ENCODE results near the gene CHPF2.

The CHPF2 gene

DNA sequence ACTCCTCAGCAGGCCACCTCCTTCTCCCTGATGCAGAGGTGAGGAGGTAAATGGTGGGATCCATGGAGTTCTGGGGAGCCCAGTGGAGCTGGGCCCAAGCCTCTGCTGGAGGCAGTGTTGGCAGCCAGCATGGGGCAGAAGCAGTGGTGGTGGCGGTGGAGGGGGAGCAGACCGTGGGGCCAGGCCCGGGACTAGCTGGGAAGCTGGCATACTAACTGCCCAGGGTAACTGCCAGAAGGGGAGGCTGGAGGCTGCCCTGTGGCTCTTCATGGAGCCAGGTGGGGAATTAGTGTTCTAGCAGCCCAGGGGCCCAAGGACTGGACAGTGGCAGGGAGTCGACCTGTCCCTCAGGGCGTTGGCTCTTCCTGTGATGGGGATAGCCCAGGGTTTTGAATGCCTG lies 32.3 kb downstream of the CHPF2 start:
- no peak for DNase-seq (ENCODE audit: low spot score)

DNA sequence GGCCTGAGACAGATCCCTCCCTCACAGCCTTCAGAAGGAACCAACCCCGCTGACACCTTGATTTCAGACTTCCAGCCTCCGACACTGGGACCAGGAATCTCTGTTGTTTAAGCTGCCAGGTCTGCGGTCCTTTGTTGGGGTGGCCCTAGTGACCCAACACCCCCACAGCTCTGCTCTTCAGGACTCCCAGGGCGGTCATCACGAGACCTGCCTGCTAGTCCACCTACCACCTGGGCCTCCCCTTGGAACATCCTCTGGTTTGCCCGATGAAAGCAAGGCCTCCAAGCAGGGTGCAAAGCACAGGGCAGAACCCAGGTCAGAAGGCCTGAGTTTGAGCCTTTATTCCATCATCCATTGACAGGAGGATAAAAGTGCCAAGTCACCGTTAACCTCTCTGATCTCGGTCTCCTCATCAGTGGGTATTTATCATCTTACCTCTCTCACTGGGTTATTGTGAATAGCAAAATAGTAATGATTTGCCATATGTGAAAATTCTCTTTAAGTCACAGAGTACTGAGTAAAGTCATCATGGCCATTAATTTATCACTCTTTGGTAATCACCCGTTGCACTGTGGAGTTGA lies 33.2 kb downstream of the CHPF2 start:
- no peak for DNase-seq (ENCODE audit: low spot score)

DNA sequence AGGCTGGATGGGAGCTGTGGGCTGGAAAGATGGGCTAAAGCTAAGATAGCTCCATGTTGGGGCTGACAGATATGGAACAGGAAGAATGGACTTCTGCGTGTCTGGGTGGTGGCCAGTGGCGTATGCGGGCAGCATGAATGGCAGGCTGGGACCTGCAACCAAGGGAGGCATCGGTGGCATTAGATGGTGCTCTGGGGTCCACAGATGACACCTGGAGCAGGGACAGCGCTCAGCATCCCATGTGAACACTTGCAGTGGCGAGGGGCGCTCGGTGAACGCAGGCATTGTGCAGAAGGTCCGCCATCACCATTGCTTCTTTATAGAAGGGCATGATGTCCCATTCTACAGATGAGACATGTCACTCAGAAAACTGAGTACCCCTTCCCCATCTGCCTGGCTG lies 37.2 kb downstream of the CHPF2 start:
- no peak for DNase-seq (ENCODE audit: low spot score)

DNA sequence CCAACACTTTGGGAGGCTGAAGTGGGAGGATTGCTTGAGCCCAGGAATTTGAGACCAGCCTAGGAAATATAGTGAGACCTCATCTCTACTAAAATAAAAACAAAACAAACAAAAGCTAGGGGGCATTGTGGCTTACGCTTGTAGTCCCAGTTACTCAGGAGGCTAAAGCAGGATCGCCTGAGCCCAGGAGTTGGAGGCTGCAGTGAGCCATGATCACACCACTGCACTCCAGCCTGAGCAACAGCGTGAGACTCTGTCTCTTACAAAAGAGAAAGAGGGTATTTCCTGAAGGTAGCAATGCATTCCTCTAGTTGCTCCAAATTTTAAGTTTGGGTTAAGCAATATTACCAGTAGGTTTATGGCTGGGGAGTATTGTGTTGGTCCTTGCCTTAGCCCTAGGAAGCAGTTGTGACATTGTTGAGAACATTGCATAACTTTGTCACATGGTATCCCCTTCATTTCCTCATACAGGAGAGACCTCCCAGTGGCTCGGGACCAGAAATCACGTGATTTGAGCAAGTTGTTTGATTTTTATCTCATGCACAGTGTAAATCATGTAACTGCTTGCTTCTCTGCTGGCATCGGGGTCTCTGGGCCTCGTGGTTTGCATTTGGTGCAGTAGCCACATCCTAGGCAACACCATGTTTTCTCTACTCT lies 39.5 kb downstream of the CHPF2 start:
- DNase-seq (ENCODE audit: low spot score) = no peak

DNA sequence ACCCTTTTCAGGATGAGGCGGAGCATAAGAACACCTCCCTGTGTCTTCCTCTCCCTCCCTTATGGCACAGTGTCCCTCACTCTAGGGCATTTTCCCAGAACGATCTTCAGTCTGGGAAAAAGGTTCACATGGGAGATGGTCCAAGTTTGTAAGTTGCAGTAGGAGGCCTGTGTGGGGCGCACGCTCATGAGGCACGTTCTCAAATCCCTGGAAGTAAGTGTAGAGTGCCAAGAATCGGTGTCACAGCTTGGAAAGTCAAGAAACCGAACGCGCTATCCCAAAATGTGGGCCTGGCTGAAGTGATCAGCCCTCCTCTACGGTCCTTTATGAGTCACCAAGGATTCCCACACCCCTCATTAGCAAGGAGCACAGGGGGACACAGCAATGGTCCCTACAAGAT lies 40.1 kb downstream of the CHPF2 start:
- no peak for DNase-seq (ENCODE audit: low spot score)

DNA sequence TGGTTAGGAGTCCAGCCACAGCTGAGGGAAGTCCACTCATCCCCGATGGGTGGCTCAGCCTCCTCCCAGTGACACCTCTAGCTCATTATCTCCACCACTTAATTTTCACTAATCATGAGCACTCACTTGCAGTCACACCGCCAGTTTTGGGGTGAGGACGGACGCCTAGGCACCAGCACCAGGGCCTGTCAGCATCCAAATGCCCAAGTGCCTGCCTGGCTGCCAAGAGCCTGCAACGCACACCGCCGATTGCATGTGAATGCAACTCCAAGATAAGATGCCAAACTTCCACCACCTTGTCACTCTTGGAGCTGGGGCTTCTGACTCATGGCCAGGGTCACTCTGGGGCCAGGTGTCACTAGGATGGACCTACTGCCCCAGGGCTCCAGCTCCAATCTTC lies 40.6 kb downstream of the CHPF2 start:
- DNase-seq (ENCODE audit: low spot score) = no peak

DNA sequence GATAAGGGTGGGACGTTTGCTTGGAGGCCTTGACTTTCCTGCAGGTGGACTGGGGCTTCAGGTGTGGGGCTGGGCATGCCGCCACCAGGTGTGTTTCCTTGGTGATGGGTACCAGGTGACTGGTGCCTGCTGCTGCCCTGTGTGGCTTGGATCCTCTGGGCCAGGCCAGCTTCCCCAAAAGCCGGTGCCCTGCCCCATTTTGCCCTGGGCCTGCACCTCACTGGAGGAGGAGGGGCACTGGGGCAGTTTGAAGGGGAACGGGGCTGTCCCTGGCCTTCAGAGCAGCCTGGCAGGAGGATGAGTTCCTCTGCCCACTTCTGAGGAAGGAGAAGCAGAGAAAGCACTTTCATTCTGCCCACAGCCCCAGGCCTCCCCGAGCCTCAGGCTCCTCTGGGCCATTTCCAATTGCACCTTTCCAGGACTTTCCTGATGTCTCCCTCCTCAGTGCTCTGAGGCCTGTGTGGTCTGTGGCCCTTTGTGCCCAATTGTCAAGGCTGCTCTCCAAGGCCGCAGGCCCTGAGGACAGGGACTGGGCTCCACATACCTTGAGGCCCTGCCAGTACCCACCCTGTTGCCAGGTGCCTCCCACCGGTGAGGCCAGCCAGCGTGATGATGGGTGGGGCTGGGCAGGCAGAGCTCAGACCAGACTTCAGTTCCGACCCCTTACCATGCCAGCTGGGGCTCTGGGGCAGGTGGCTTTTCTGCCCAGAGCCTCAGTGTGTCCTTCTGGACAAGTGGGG lies 41.5 kb downstream of the CHPF2 start:
- DNase-seq (ENCODE audit: low spot score) = no peak

DNA sequence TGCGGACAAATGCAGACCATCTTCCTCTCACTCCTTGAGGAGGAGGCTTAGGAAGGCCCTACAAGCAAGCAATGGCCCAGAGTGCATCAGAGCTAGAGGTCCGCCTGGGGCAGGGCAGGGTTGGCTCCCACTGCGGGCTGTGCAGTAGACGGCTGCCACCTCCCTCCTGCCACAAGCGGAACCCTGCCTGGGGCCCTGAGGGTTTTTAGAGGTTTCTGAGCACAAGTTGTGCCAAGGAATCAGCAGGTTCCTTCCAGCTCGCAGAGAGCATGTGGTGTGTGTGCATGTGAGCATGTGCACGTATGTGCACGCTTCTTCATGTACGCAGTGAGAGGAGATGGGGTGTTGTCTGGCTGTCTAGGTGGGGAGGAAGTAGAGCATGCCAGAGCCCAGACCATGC lies 42.1 kb downstream of the CHPF2 start:
- no peak for DNase-seq (ENCODE audit: low spot score)

DNA sequence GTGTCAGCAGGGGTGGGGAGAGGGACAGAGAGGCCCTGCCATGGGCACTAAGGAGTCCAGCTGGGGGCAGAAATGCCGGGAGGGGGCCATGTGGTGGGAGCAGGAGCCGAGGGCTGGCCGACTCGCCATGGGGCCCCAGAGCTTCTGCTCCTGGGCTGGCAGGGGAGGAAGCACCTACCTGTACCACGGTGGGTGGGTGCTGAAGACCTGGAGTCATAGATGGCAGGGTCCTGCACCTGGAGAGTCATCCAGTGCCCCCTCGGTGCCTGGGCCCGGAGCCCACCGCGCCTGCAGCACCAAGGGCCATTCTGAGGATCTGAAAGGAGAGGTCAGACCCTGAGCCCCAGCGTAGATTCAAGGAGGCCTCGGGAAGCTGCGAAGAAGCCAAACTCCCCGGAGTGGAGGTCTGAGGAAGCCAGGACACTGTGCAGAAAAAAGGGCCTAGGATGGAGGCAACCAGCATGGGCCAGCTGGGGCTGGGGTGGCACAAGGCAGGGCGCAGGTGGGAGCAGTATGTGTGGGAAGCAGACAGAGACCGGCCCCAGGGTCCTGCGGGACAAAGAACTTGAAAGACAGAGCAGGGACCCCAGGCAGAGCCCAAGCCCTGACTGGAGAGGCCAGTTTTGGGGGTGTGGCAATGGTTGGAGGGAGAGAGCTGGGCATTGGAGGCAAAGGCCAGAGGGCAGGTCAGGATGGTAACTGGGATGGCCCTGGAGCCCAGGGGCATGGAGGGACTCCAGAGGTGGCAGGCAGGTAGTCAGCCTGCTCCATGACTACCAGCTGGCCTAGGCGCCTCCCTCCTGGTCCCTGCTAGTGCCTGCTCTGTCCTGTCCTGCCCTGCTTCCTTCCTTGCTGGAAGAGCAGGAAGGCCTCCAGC lies 42.9 kb downstream of the CHPF2 start:
- no peak for DNase-seq (ENCODE audit: low spot score)

DNA sequence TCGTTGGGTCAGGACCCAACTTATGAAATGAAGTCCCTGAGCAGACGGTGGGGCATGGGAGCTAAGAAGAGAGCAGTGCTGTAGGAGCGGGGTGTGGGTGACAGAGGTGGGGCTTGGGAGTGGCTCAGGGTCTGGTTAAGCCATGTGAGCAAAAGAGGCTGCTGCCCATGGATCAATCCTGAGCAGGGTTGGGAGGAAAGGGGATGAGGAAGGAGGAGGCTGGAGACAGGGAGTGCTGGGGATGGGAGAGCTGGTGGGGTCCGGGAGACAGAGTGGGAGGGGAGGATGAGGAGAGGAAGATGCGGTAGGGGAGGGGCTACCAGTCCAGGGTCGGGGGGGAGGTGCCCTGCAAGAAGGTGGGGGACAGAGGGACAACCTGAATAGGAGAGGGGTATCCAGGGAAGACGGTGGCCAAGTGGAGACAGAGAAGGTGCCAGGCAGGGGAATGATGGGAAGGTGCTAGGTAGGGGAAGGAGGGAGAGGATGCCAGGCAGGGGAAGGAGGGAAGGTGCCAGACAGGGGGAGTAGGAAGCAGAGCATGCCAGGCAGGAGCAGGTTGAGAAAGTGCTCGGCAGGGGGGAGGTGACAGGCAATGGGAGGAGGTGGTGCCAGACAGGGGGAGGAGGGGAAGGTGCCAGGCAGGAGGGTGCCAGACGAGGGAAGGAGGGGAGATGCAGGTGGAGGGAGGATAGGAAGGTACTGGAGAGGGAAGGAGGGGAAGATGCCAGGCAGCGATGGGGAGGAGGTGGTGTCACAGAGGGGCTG lies 43.7 kb downstream of the CHPF2 start:
- no peak for DNase-seq (ENCODE audit: low spot score)

DNA sequence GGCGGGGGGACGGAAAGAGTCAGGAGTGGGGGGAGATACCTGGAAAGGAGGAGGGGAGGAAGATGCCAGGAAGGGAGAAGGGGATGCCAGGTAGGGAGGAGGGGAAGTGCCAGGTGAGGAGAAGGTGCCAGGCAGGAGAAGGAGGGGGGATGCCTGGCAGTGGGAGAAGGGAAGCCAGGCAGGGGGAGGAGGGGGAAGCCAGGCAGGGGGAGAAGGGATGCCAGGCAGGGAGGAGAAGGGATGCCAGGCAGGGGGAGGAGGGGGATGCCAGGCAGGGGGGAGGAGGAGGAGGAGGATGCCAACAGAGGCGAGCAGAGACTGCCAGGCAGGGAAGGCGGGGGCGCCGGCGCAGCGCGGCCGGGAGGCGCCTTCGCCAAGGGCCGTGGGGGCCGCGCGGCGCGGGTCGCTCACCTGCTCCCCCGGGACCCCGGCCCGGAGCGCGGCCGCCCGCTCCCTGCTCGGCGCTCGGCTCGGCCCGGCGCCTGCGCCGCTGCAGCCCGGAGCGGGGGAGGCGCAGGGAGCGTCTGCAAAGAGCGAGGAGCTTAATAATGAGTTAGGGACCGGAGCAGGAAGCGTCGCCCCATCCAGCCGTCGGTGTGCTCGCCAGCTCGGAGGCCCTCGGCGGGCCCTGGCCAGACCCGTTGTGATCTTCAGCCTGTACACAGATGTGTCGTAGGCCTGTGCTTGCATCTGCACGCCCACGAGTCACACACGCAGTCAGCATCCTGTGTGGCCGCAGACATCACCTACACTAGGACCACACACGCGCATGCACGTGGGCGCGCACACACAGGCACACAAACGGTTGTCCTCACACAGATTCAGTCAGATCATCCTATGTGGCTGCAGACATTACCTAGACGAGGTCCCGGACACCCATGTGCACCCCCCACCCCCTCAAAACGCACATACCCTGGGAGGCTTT lies 44.6 kb downstream of the CHPF2 start:
- DNase-seq (ENCODE audit: low spot score) = peak; percentile 38

DNA sequence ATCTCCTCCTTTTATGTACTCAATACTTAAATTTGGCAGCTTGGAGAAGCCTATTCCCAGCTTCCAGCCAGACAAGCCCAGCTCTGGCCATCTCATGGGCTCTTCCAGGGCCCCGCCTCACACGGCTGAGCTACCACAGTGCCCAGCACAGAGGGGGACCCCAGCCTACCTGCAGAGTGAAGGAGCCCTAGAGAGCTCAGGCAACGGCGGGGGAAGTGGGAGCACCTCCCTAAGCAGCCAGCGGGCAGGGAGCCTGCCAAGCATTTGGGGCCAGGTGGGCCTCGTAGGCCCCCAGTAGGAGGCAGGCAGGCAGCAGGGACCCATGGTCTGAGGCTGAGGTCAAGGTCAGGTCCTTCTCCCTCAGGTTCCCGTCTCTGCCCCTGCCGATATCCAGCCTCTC lies 45.3 kb downstream of the CHPF2 start:
- no peak for DNase-seq (ENCODE audit: low spot score)

DNA sequence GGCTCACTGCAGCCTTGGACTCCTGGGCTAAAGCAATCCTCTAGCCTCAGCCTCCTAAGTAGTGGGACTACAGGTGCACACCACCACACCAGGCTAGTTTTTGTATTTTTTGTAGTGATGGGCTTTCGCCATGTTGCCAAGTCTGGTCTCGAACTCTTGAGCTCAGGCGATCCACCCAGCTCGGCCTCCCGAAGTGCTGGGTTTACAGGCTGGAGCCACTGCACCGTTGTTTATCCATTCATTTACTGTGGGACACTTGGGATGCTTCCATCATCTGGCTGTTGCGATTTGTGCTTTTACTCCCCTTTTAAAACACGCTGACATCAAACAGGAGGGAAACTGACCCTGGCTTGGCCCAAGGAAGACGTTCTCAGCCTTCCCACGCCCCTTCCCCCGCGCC lies 46.7 kb downstream of the CHPF2 start:
- no peak for DNase-seq (ENCODE audit: low spot score)

DNA sequence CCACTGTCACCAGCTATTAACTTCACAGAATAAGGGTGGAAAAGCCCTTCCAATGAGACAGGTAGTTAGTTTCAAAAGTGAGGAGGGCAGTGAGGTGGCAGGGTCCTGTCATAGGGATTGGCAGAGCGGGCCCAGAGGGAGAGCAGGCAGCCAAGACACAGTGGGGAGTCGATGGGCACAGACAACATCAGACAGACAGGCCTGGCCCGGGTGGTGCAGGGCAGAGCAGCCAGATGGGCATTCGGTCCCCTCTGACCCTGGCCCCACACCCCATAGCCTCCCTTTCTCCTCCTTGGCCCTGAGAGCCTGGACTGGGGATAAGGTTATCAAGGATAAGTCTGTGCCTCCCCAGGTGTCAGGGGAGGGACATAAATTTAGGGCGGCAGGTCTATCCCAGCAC lies 47.6 kb downstream of the CHPF2 start:
- no peak for DNase-seq (ENCODE audit: low spot score)

DNA sequence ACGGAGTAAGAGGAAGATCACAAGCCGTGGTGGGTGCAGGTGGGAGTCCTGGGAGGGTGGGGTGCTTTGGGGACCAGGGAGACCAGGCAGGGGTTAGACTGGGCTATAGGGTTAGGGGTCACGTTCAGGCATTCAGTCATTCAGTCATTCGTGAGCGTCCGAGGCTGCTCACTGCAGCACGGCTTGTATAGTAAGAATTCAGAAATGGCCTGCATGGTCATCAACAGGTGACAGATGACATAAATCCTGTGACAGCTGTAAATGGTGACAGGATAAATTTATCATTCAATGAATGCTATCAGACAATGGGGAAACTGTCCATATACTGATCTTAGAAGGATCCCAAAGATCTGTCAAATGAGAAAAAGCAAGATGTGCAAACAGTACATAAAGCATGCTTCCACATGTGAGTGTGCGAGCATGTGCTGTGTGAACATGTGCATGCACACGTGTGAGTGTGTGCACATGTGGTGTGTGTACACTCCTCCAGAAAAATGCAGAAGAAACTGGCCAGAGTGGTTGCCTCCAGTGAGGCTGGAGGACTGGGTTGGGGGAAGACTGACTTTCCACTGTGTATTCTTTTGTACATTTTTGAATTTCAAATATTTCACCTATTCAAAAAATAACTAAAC lies 48.2 kb downstream of the CHPF2 start:
- no peak for DNase-seq (ENCODE audit: low spot score)

DNA sequence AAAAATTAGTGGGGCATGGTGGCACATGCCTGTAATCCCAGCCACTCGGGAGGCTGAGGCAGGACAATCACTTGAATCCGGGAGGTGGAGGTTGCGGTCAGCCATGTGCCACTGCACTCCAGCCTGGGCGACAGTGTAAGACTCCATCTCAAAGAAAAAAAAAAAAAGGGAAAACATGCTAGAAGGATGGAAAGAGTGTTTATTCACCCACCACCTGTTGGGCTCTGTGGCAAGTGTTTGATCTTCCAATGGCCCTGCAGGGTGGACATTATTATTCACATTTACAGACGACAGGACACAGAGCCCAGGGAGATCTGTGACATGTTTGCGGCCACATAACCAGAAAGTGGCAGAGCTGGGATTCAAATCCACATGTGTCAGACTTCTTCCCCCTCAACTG lies 49.4 kb downstream of the CHPF2 start:
- no peak for DNase-seq (ENCODE audit: low spot score)

DNA sequence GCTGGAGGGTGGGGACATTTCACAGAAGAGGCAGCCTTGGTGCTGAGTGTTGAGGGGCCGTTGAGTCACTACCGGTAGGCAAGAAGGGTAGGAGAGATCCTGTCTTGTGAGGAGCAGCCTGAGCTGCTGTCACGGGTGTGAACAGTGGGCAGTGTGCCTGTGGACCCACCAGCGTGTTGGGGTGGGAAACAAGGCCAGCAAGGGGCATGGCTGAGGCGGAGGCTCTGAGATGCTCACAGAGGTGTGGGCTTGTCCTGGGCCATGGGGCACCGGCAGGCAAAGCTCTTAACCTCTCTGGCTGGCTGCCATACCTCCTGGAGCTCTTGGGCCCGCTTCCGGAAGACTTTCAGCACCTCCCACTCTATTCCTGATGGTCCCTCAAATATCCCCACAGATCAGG lies 49.8 kb downstream of the CHPF2 start:
- no peak for DNase-seq (ENCODE audit: low spot score)

DNA sequence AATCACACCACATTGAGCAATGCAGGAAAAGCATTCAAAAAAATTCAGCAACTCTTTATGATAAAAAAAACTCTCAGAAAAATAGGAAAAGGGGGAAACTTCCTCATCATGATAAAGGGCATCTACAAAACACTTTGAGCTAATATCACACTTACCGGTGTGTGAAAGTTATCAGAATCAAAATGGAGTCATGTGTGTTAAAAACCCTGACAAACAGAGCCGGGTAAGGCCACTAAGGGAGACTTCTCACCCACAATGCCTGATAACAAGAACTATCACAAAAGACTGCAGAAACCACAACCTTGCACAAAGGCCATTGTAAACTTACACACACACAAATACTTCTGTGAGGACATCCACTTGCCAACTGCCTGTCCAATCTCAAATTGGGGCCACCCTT lies 51.0 kb downstream of the CHPF2 start:
- DNase-seq (ENCODE audit: low spot score) = no peak

DNA sequence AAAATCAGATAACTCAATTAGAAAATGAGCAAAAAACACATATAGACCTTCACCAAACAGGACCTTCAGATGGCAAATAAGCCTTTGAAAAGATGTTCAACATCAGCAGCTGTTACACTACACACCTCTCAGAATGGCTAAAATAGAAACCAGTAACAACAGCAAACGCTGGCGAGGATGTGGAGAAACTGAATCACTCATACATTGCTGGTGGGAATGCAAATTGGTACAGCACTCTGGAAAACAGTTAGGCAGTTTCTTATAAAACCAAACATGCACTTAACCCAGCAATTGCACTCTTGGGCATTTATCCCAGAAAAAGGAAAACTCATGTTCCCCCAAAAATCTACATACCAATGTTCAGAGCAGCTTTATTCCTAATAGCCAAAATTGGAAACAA lies 53.9 kb downstream of the CHPF2 start:
- no peak for DNase-seq (ENCODE audit: low spot score)
